ENCODE measurements around the gene NCBP2. TPM values are rescaled to one million over a fixed set of nuclear protein-coding genes. Genes with fewer than 3 reads are reported as not detected.

NCBP2 gene
- total RNA-seq, 1 experiment from 2014 or later = 91.8 TPM

- Mint-ChIP-seq H3K27ac (ENCODE audit: low read depth, unreplicated experiment) (no peak overlapping the region), H3K36me3 (ENCODE audit: insufficient read depth, unreplicated experiment) (peaks cover 6% of the 10 kb centered on the region), H3K4me3 (ENCODE audit: unreplicated experiment) (no peak overlapping the region), H3K4me1 (ENCODE audit: insufficient read depth, unreplicated experiment) (no peaks in the 10 kb centered on the region), H3K27me3 (ENCODE audit: insufficient read depth, unreplicated experiment) (peaks cover 27% of the 10 kb centered on the region), H3K9me3 (ENCODE audit: unreplicated experiment) (peaks cover 19% of the 10 kb centered on the region)
- no TSS peak for BruUV-seq (replicated peaks)
- DNase-seq (ENCODE audit: unreplicated experiment) = no peak
- POLR2A ChIA-PET = interaction anchor here (0.7 kb wide), 1 partner anchor 516 kb away, joined by 3 read pairs; no protein-coding TSS in a partner anchor
- intact Hi-C loops (cut with micrococcal nuclease) = no loop called here
- CTCF ChIA-PET = no interaction called here
- no peak for TF ChIP-seq CTCF (IDR thresholded peaks at IDR 0.05; ENCODE audit: unreplicated experiment)
Observed at GRCh38 chr3:196985298-196985697, 43.0 kb upstream of the NCBP2 start.

- intact Hi-C loops (cut with micrococcal nuclease) = no loop called here
- peaks cover 6% of the 10 kb centered on the region for H3K36me3 Mint-ChIP-seq (ENCODE audit: insufficient read depth, unreplicated experiment)
- DNase-seq (ENCODE audit: unreplicated experiment) = no peak
- TF ChIP-seq CTCF (IDR thresholded peaks at IDR 0.05; ENCODE audit: unreplicated experiment) = no peak
- BruUV-seq (replicated peaks) = no TSS peak
- H3K4me3 Mint-ChIP-seq (ENCODE audit: unreplicated experiment) = no peak overlapping the region
- no peaks in the 10 kb centered on the region for H3K4me1 Mint-ChIP-seq (ENCODE audit: insufficient read depth, unreplicated experiment)
- peaks cover 27% of the 10 kb centered on the region for H3K27me3 Mint-ChIP-seq (ENCODE audit: insufficient read depth, unreplicated experiment)
- no peak overlapping the region for H3K27ac Mint-ChIP-seq (ENCODE audit: low read depth, unreplicated experiment)
- CTCF ChIA-PET = interaction anchor here (1.8 kb wide), 1 partner anchor 10 kb away, joined by 4 read pairs; no protein-coding TSS in a partner anchor
- POLR2A ChIA-PET = interaction anchor here (1.1 kb wide), 1 partner anchor 41 kb away, joined by 3 read pairs; the partner anchor contains the start of gene NCBP2
- H3K9me3 Mint-ChIP-seq (ENCODE audit: unreplicated experiment) = peaks cover 19% of the 10 kb centered on the region
Observed at GRCh38 chr3:196983186-196983585, 40.9 kb upstream of the NCBP2 start.

- no TSS peak for BruUV-seq (replicated peaks)
- no peak overlapping the region for H3K4me3 Mint-ChIP-seq (ENCODE audit: unreplicated experiment)
- H3K9me3 Mint-ChIP-seq (ENCODE audit: unreplicated experiment) = peaks cover 19% of the 10 kb centered on the region
- DNase-seq (ENCODE audit: unreplicated experiment) = no peak
- no peaks in the 10 kb centered on the region for H3K4me1 Mint-ChIP-seq (ENCODE audit: insufficient read depth, unreplicated experiment)
- POLR2A ChIA-PET = no interaction called here
- CTCF ChIA-PET = interaction anchor here (1.3 kb wide), 1 partner anchor 12 kb away, joined by 4 read pairs; no protein-coding TSS in a partner anchor
- intact Hi-C loops (cut with micrococcal nuclease) = no loop called here
- no peak overlapping the region for H3K27ac Mint-ChIP-seq (ENCODE audit: low read depth, unreplicated experiment)
- peaks cover 27% of the 10 kb centered on the region for H3K27me3 Mint-ChIP-seq (ENCODE audit: insufficient read depth, unreplicated experiment)
- H3K36me3 Mint-ChIP-seq (ENCODE audit: insufficient read depth, unreplicated experiment) = peaks cover 6% of the 10 kb centered on the region
- TF ChIP-seq CTCF (IDR thresholded peaks at IDR 0.05; ENCODE audit: unreplicated experiment) = no peak
Observed at GRCh38 chr3:196981657-196982056, 39.3 kb upstream of the NCBP2 start.

- peaks cover 6% of the 10 kb centered on the region for H3K36me3 Mint-ChIP-seq (ENCODE audit: insufficient read depth, unreplicated experiment)
- no peak for TF ChIP-seq CTCF (IDR thresholded peaks at IDR 0.05; ENCODE audit: unreplicated experiment)
- BruUV-seq (replicated peaks) = no TSS peak
- intact Hi-C loops (cut with micrococcal nuclease) = no loop called here
- CTCF ChIA-PET = interaction anchor here (1.0 kb wide), 1 partner anchor 9 kb away, joined by 4 read pairs; no protein-coding TSS in a partner anchor
- H3K4me3 Mint-ChIP-seq (ENCODE audit: unreplicated experiment) = no peak overlapping the region
- no peaks in the 10 kb centered on the region for H3K4me1 Mint-ChIP-seq (ENCODE audit: insufficient read depth, unreplicated experiment)
- no peak overlapping the region for H3K27ac Mint-ChIP-seq (ENCODE audit: low read depth, unreplicated experiment)
- peaks cover 17% of the 10 kb centered on the region for H3K9me3 Mint-ChIP-seq (ENCODE audit: unreplicated experiment)
- POLR2A ChIA-PET = no interaction called here
- DNase-seq (ENCODE audit: unreplicated experiment) = peak; percentile 82
- peaks cover 18% of the 10 kb centered on the region for H3K27me3 Mint-ChIP-seq (ENCODE audit: insufficient read depth, unreplicated experiment)
Observed at GRCh38 chr3:196979545-196979944, 37.2 kb upstream of the NCBP2 start.

All from MCF 10A (cell line).